ENCODE data around the gene MGAT5.

GRCh38 chr2:134218930-134219658, 34.8 kb upstream of the MGAT5 start:
- TF ChIP-seq, protein P1, sequence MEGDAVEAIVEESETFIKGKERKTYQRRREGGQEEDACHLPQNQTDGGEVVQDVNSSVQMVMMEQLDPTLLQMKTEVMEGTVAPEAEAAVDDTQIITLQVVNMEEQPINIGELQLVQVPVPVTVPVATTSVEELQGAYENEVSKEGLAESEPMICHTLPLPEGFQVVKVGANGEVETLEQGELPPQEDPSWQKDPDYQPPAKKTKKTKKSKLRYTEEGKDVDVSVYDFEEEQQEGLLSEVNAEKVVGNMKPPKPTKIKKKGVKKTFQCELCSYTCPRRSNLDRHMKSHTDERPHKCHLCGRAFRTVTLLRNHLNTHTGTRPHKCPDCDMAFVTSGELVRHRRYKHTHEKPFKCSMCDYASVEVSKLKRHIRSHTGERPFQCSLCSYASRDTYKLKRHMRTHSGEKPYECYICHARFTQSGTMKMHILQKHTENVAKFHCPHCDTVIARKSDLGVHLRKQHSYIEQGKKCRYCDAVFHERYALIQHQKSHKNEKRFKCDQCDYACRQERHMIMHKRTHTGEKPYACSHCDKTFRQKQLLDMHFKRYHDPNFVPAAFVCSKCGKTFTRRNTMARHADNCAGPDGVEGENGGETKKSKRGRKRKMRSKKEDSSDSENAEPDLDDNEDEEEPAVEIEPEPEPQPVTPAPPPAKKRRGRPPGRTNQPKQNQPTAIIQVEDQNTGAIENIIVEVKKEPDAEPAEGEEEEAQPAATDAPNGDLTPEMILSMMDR (IDR thresholded peaks at IDR 0.05): no peak
- TF ChIP-seq POLR2A (IDR thresholded peaks at IDR 0.05): no peak

Data from uterus (tissue), 2 donors.